ENCODE results near the gene RBP4. TPM values are rescaled to one million over a fixed set of nuclear protein-coding genes. Genes with fewer than 3 reads are reported as not detected.

RBP4 gene
- total RNA-seq (2021; fragmentation: NEBNext Ultra II Directional; extraction: Animal tissue kit (Norgen Biotek cat#: 25700)), result not detected
- long read RNA-seq, result 0 reads

GRCh38 chr10:93601146-93601773 lies at the start of gene RBP4:
Gene RBP4 (minus strand): TSS chr10:93601235. CDS start chr10:93601028, 207 bp downstream.
- no peaks in the 10 kb centered on the region for H3K9me3 Mint-ChIP-seq
- no peak for DNase-seq
- H3K27me3 Mint-ChIP-seq (ENCODE audit: insufficient read depth), result peaks cover 32% of the 10 kb centered on the region
- H3K27ac Mint-ChIP-seq, result no peak within 1 kb of the TSS
- TF ChIP-seq CTCF (IDR thresholded peaks at IDR 0.05), result no peak
- H3K4me3 Mint-ChIP-seq, result no peak within 1 kb of the TSS
- no peaks in the 10 kb centered on the region for H3K4me1 Mint-ChIP-seq (ENCODE audit: low read depth)
- H3K36me3 Mint-ChIP-seq (ENCODE audit: low read depth), result no peaks in the 10 kb centered on the region

GRCh38 chr10:93639791-93640190 lies 38.8 kb upstream of the RBP4 start:
- Mint-ChIP-seq H3K4me3 (no peak overlapping the region), H3K4me1 (ENCODE audit: low read depth) (no peaks in the 10 kb centered on the region), H3K27me3 (ENCODE audit: insufficient read depth) (peaks cover 21% of the 10 kb centered on the region), H3K9me3 (no peaks in the 10 kb centered on the region; the same call in 1 of the 2 replicates), H3K36me3 (ENCODE audit: low read depth) (no peaks in the 10 kb centered on the region), H3K27ac (no peak overlapping the region)
- DNase-seq, result no peak
- TF ChIP-seq CTCF (IDR thresholded peaks at IDR 0.05), result no peak

- no peak overlapping the region for H3K27ac Mint-ChIP-seq
- no peaks in the 10 kb centered on the region for H3K9me3 Mint-ChIP-seq
- no peak overlapping the region for H3K4me3 Mint-ChIP-seq
- peaks cover 33% of the 10 kb centered on the region for H3K27me3 Mint-ChIP-seq (ENCODE audit: insufficient read depth)
- TF ChIP-seq CTCF (IDR thresholded peaks at IDR 0.05), result no peak
- no peaks in the 10 kb centered on the region for H3K4me1 Mint-ChIP-seq (ENCODE audit: low read depth)
- DNase-seq, result no peak
- H3K36me3 Mint-ChIP-seq (ENCODE audit: low read depth), result no peaks in the 10 kb centered on the region
Measured at GRCh38 chr10:93630625-93631557, 29.9 kb upstream of the RBP4 start.

- TF ChIP-seq CTCF (IDR thresholded peaks at IDR 0.05), result no peak
- Mint-ChIP-seq H3K9me3 (no peaks in the 10 kb centered on the region), H3K4me1 (ENCODE audit: low read depth) (no peaks in the 10 kb centered on the region), H3K36me3 (ENCODE audit: low read depth) (no peaks in the 10 kb centered on the region), H3K27me3 (ENCODE audit: insufficient read depth) (peaks cover 41% of the 10 kb centered on the region), H3K4me3 (no peak overlapping the region), H3K27ac (no peak overlapping the region)
- DNase-seq, result no peak
Measured at GRCh38 chr10:93629647-93630305, 28.7 kb upstream of the RBP4 start.

GRCh38 chr10:93628858-93629257 lies 27.8 kb upstream of the RBP4 start:
- H3K9me3 Mint-ChIP-seq, result no peaks in the 10 kb centered on the region
- H3K4me3 Mint-ChIP-seq, result no peak overlapping the region

More at GRCh38 chr10:93628858-93629257, 27.8 kb upstream of the RBP4 start:
- DNase-seq, result no peak
- H3K27ac Mint-ChIP-seq, result no peak overlapping the region
- H3K4me1 Mint-ChIP-seq (ENCODE audit: low read depth), result no peaks in the 10 kb centered on the region
- H3K36me3 Mint-ChIP-seq (ENCODE audit: low read depth), result no peaks in the 10 kb centered on the region
- no peak for TF ChIP-seq CTCF (IDR thresholded peaks at IDR 0.05)
- H3K27me3 Mint-ChIP-seq (ENCODE audit: insufficient read depth), result peaks cover 46% of the 10 kb centered on the region

All from HFFc6 (cell line).